Measurements from ENCODE around the gene LRRC9. TPM values are rescaled to one million over a fixed set of nuclear protein-coding genes. Genes with fewer than 3 reads are reported as not detected.

LRRC9 gene
- total and polyA plus RNA-seq, 4 experiments from 2014 or later: 0.47 TPM; not detected in 3

Other genes starting within 250 kb of the LRRC9 start
- under 1 TPM in 1 of 2 experiments, not detected in 1; 0.39 TPM for gene RTN1, start 49.4 kb upstream of the LRRC9 start, total RNA-seq
- not detected for gene RTN1, start 49.4 kb upstream of the LRRC9 start, polyA plus RNA-seq
- gene PCNX4, start 171.8 kb downstream of the LRRC9 start, total RNA-seq: 10 to 100 TPM; 41.5 to 53.0 TPM
- gene PCNX4, start 171.8 kb downstream of the LRRC9 start, polyA plus RNA-seq: 10 to 100 TPM; 13.5 to 19.0 TPM
- 10 to 100 TPM; 63.5 to 69.6 TPM for gene DHRS7, start 245.3 kb downstream of the LRRC9 start, total RNA-seq
- gene DHRS7, start 245.3 kb downstream of the LRRC9 start, polyA plus RNA-seq: 100 to 1,000 TPM; 213 to 386 TPM